ENCODE data around the gene CTNNA3.

GRCh38 chr10:66723608-66724400 lies 972.2 kb downstream of the CTNNA3 start:
- TF ChIP-seq CTCF (IDR thresholded peaks at IDR 0.05; ENCODE audit: low read depth, low read length, missing input control) (no peak), REST (IDR thresholded peaks at IDR 0.05) (no peak), EGR1 (IDR thresholded peaks at IDR 0.05; ENCODE audit: low read depth in 2 of 2) (no peak), HNF4G (IDR thresholded peaks at IDR 0.05) (no peak), TAF1 (conservative IDR thresholded peaks at IDR 0.05) (no peak), RXRA (IDR thresholded peaks at IDR 0.05) (no peak), GABPA (IDR thresholded peaks at IDR 0.05 in 1 of 2, conservative IDR thresholded peaks at IDR 0.05 in 1 of 2) (no peak), ATF3 (IDR thresholded peaks at IDR 0.05) (no peak), SP1 (IDR thresholded peaks at IDR 0.05) (no peak), YY1 (IDR thresholded peaks at IDR 0.05) (no peak), MAX (IDR thresholded peaks at IDR 0.05) (no peak)
